K562 (cell line): Measurements from ENCODE around the gene IARS2. TPM values are rescaled to one million over a fixed set of nuclear protein-coding genes. Genes with fewer than 3 reads are reported as not detected.

Source experiments
- DEAF1 ChIP-seq: fragments of 450-650 bp; formaldehyde crosslinking; IDR thresholded peaks from 2 replicates; pipeline ENCODE4 v1.4.0; 2020; ENCODE audit warnings: mild to moderate bottlenecking, moderate library complexity
- JUND ChIP-seq, 2 experiments: IDR thresholded peaks; 2 replicates in 1 of 2; 3 replicates in 1 of 2; pipeline ENCODE4 v1.6.1; 2011; ENCODE audit warnings: borderline replicate concordance in 2 of 2, low read depth in 2 of 2, low read length in 2 of 2, improper control_type of control experiment in 1 of 2, missing biosample characterization in 1 of 2, missing genetic modification characterization in 1 of 2, missing genetic modification reagents in 1 of 2
- KAT8 ChIP-seq: fragments of 450-650 bp; IDR thresholded peaks from 2 replicates; pipeline ENCODE4 v1.6.1; 2016; ENCODE audit warnings: low read depth, mild to moderate bottlenecking
- NR4A1 ChIP-seq, 2 experiments: fragments of 250-450 bp in 1 of 2; fragments of 450-650 bp in 1 of 2; sonication (Bioruptor Pico) in 1 of 2; IDR thresholded peaks; 2 replicates each; pipeline versions ENCODE4 v1.4.0 to v1.6.1; 2016 to 2020; ENCODE audit warnings: mild to moderate bottlenecking in 2 of 2, missing compliant biosample characterization in 1 of 2, missing genetic modification characterization in 1 of 2, moderate library complexity in 1 of 2
- PYGO2 ChIP-seq: fragments of 450-650 bp; IDR thresholded peaks from 2 replicates; pipeline ENCODE4 v1.6.1; 2016; ENCODE audit warnings: mild to moderate bottlenecking, missing genetic modification characterization, moderate library complexity, missing compliant biosample characterization
- RREB1 ChIP-seq: fragments of 250-450 bp; sonication (Bioruptor Pico); IDR thresholded peaks from 2 replicates; pipeline ENCODE4 v1.4.0; 2020
- SETDB1 ChIP-seq: IDR thresholded peaks from one replicate; pipeline ENCODE4 v1.6.1; 2012; ENCODE audit warnings: low read length, control low read depth, inconsistent platforms
- SIN3B ChIP-seq: fragments of 450-650 bp; IDR thresholded peaks from 2 replicates; pipeline ENCODE4 v1.6.1; 2017; ENCODE audit warnings: low read depth, mild to moderate bottlenecking, moderate library complexity
- VEZF1 ChIP-seq: fragments of 200-800 bp; sonication (Bioruptor generic); IDR thresholded peaks from 2 replicates; pipeline ENCODE4 v1.6.1; 2017; ENCODE audit warnings: missing genetic modification characterization, missing compliant biosample characterization
- ZKSCAN3 ChIP-seq: fragments of 250-450 bp; sonication (Bioruptor Pico); IDR thresholded peaks from 2 replicates; pipeline ENCODE4 v1.4.0; 2020
- ZNF639 ChIP-seq, 2 experiments: fragments of 200-800 bp in 1 of 2; sonication (Bioruptor generic) in 1 of 2; sonication (generic) in 1 of 2; formaldehyde crosslinking in 1 of 2; IDR thresholded peaks in 1 of 2; conservative IDR thresholded peaks in 1 of 2; 2 replicates each; pipeline versions ENCODE4 v1.5.0 to v1.6.1; 2016 to 2020; ENCODE audit warnings: missing compliant biosample characterization in 1 of 2, missing genetic modification characterization in 1 of 2, missing genetic modification reagents in 1 of 2
- polyA plus RNA-seq, 8 experiments: library from polyadenylated mRNA; depleted of rRNA in 4 of 8; stranded (reverse) in 5 of 8; unstranded in 3 of 8; fragments of >200 nt; fragmentation: Nextera tagmentation in 2 of 8; fragmentation: Illumina TruSeq in 1 of 8; extraction: Ambion mirVana in 2 of 8; extraction: Trizol in 1 of 8; gene quantifications; 2 replicates each; pipeline versions ENCODE4 v1.2.1 to v1.2.3, GENCODE V29; 2011 to 2014; ENCODE audit warnings: inconsistent platforms in 1 of 8, missing spikeins in 1 of 8
- total RNA-seq, 7 experiments: library from RNA; depleted of rRNA in 6 of 7; stranded (reverse); fragments of >200 nt in 6 of 7; fragmentation: Illumina TruSeq in 2 of 7; extraction: Trizol in 2 of 7; gene quantifications; 2 replicates each; pipeline versions ENCODE4 v1.2.1 to v1.2.3, GENCODE V29; 2011 to 2021; ENCODE audit warnings: low replicate concordance in 1 of 7

IARS2 gene
- total and polyA plus RNA-seq, 9 of the 15 experiments (the other 6 are each of a cell fraction or from before 2014, with no cell fraction given), result 39.6 to 127 (median 93.8) TPM

GRCh38 chr1:220046052-220046930 lies 47.6 kb upstream of the IARS2 start, which contains the start of gene EPRS1 (continued):
- peak; percentile 59 for TF ChIP-seq RREB1 (CRISPR knock-in tag)
- peak; percentile 75; the same call in 1 of the 2 replicates for TF ChIP-seq NR4A1 (CRISPR knock-in tag; IDR thresholded peaks at IDR 0.05)
- 0 out of 2 replicates have a peak, but pooled peaks have one; percentile 44 for TF ChIP-seq NR4A1 (tag; IDR thresholded peaks at IDR 0.05)
- no peak; the same call in 1 of the 2 replicates for TF ChIP-seq ZKSCAN3 (CRISPR knock-in tag)
- no peak for TF ChIP-seq DEAF1 (CRISPR knock-in tag)
- peak; percentile 80 for TF ChIP-seq JUND (IDR thresholded peaks at IDR 0.05; ENCODE audit: borderline replicate concordance, low read depth, low read length)
- peak; percentile 64; the same call in 2 of the 3 replicates for TF ChIP-seq JUND (tag; IDR thresholded peaks at IDR 0.05; ENCODE audit: borderline replicate concordance, low read depth, low read length)
- TF ChIP-seq ZNF639 (CRISPR knock-in tag; conservative IDR thresholded peaks at IDR 0.05 in 1 of 2, IDR thresholded peaks at IDR 0.05 in 1 of 2), result peak in 1 of 2 experiments; percentile 89; a peak in 2 of 4 replicates
- TF ChIP-seq PYGO2 (tag), result no peak
- peak; percentile 78; the same call in 1 of the 2 replicates for TF ChIP-seq VEZF1 (CRISPR knock-in tag)
- peak; percentile 50 for TF ChIP-seq SETDB1
- no peak for TF ChIP-seq KAT8
- peak; percentile 60; the same call in 1 of the 2 replicates for TF ChIP-seq SIN3B
